ENCODE data around the gene FITM1. TPM values are rescaled to one million over a fixed set of nuclear protein-coding genes. Genes with fewer than 3 reads are reported as not detected.

Gene FITM1
- total RNA-seq, 2 donors from 2014 or later = 2.0 TPM; not detected in 1

DNA sequence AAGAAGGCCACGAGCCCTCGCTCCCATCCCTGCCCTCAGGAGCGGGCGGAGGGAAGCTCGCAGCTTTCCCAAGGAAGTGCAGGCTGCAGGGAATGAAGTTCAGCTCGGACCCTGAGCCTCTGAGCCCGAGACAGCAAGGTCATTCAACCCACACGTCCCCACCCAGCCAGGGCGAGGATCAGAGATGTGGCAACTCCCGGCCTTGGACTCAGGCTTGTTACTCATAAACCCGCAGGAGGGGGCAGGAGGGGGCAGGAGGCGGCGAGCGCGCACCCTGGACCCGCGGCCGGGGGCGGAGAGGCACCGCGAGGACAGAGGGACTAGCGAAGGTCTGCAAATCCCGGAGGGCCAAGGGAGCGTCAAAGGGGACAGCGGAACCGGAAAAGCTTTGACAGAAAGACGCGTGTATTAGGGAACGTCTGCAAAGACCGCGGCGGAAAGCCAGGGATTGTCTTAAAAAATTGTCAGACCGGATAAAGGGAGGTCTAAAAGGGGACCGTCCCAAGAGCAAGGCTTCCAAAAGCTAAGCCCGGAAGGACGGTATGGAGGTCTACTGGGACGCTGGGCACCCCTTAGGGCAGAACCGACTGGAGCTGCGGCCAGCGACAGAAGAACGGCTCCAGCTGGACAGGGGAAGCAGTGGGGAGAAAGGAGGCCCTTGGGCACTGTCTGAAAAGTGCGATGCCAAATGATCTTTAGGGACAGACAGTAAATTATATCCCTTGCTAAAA lies 16.5 kb upstream of the FITM1 start:
- Histone ChIP-seq H3K4me3 (peak overlapping the region; percentile 62 to 69), H3K9me3 (no peaks in the 10 kb centered on the region), H3K36me3 (peaks cover 2 to 7% of the 10 kb centered on the region in 2 donors), H3K27me3 (replicated peaks; ENCODE audit: insufficient read depth) (no peaks in the 10 kb centered on the region), H3K27ac (peak overlapping the region; percentile 99), H3K4me1 (replicated peaks) (peaks cover 4% of the 10 kb centered on the region)
- DNase-seq (ENCODE audit: low spot score) = peak; percentile 75
- WGBS = under 1% methylated on average over 42 of the region's 42 CpGs
- intact Hi-C loops (cut with DNase I) = loop anchor here (2.0 kb wide), 2 partner anchors 19 to 27 kb away; partner anchors contain the start of genes EMC9 and PCK2
- TF ChIP-seq POLR2A (IDR thresholded peaks at IDR 0.05) (peak; percentile 26), POLR2AphosphoS5 (IDR thresholded peaks at IDR 0.05) (no peak)

- H3K36me3 ChIP-seq = peaks cover 2 to 14% of the 10 kb centered on the region in 2 donors
- intact Hi-C loops (cut with DNase I) = loop anchor here (2.0 kb wide), 2 partner anchors 20 to 26 kb away; partner anchors contain the start of genes EMC9 and PCK2
- peak within 1 kb of the TSS; percentile 62 to 69 for H3K4me3 ChIP-seq
- H3K27ac ChIP-seq = peak within 1 kb of the TSS; percentile 99
- DNase-seq (ENCODE audit: low spot score) = peak; percentile 99
- no peaks in the 10 kb centered on the region for H3K9me3 ChIP-seq
- under 1% methylated on average over 64 of the region's 65 CpGs for WGBS
- TF ChIP-seq POLR2A (IDR thresholded peaks at IDR 0.05) = peak; percentile 84
- TF ChIP-seq, protein P1, sequence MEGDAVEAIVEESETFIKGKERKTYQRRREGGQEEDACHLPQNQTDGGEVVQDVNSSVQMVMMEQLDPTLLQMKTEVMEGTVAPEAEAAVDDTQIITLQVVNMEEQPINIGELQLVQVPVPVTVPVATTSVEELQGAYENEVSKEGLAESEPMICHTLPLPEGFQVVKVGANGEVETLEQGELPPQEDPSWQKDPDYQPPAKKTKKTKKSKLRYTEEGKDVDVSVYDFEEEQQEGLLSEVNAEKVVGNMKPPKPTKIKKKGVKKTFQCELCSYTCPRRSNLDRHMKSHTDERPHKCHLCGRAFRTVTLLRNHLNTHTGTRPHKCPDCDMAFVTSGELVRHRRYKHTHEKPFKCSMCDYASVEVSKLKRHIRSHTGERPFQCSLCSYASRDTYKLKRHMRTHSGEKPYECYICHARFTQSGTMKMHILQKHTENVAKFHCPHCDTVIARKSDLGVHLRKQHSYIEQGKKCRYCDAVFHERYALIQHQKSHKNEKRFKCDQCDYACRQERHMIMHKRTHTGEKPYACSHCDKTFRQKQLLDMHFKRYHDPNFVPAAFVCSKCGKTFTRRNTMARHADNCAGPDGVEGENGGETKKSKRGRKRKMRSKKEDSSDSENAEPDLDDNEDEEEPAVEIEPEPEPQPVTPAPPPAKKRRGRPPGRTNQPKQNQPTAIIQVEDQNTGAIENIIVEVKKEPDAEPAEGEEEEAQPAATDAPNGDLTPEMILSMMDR (IDR thresholded peaks at IDR 0.05) = peak in 1 of 4 experiments; percentile 2
- peak; percentile 93 for TF ChIP-seq POLR2AphosphoS5 (IDR thresholded peaks at IDR 0.05)
- H3K4me1 ChIP-seq (replicated peaks) = peaks cover 4% of the 10 kb centered on the region
- H3K27me3 ChIP-seq (replicated peaks; ENCODE audit: insufficient read depth) = no peaks in the 10 kb centered on the region
These were observed 15.7 kb upstream of the FITM1 start, which contains the start of the genes DCAF11 and NRL for GRCh38 chr14:24114532-24115421. DCAF11 (plus strand) TSS chr14:24114777; CDS start chr14:24115595, 818 bp downstream. NRL (minus strand) TSS chr14:24114949; CDS start chr14:24082848, 32,101 bp downstream.

- 2% methylated on average over 14 of the region's 14 CpGs for WGBS
- intact Hi-C loops (cut with DNase I) = loop anchor here (2.0 kb wide), 2 partner anchors 21 to 25 kb away; partner anchors contain the start of genes EMC9 and PCK2
- peak overlapping the region; percentile 99 for H3K27ac ChIP-seq
- no peaks in the 10 kb centered on the region for H3K9me3 ChIP-seq
- no peak for DNase-seq (ENCODE audit: low spot score)
- H3K36me3 ChIP-seq = peaks cover 6 to 15% of the 10 kb centered on the region in 2 donors
- TF ChIP-seq, protein P1 (IDR thresholded peaks at IDR 0.05) = no peak
- TF ChIP-seq POLR2A (IDR thresholded peaks at IDR 0.05) (no peak), POLR2AphosphoS5 (IDR thresholded peaks at IDR 0.05) (no peak)
- no peaks in the 10 kb centered on the region for H3K27me3 ChIP-seq (replicated peaks; ENCODE audit: insufficient read depth)
- H3K4me3 ChIP-seq = peak overlapping the region; percentile 62 to 69
- H3K4me1 ChIP-seq (replicated peaks) = peaks cover 4% of the 10 kb centered on the region
These were observed 14.9 kb upstream of the FITM1 start for GRCh38 chr14:24115422-24116127.

GRCh38 chr14:24116128-24116814 lies 14.2 kb upstream of the FITM1 start:
- Histone ChIP-seq H3K27me3 (replicated peaks; ENCODE audit: insufficient read depth) (no peaks in the 10 kb centered on the region), H3K4me3 (peak overlapping the region; percentile 62 to 69), H3K36me3 (peaks cover 11 to 22% of the 10 kb centered on the region in 2 donors), H3K4me1 (replicated peaks) (peaks cover 4% of the 10 kb centered on the region), H3K9me3 (no peaks in the 10 kb centered on the region), H3K27ac (peak overlapping the region; percentile 99)
- DNase-seq (ENCODE audit: low spot score) = no peak
- intact Hi-C loops (cut with DNase I) = no loop called here
- TF ChIP-seq POLR2AphosphoS5 (IDR thresholded peaks at IDR 0.05) (no peak), POLR2A (IDR thresholded peaks at IDR 0.05) (no peak)
- TF ChIP-seq, protein P1 (IDR thresholded peaks at IDR 0.05) = no peak
- WGBS = 72% methylated on average over 6 of the region's 6 CpGs
